H4 (cell line): ENCODE results near the gene NLRP1. TPM values are rescaled to one million over a fixed set of nuclear protein-coding genes. Genes with fewer than 3 reads are reported as not detected.
"Not testable (repeated sequence)": the region's sequence is repeated elsewhere in the genome, so short reads cannot be mapped to it uniquely, and the experiment has no call there.

ENCODE experiments used
- DNase-seq: peaks from one replicate; pipeline ENCODE4 v3.0.0-alpha.2; 2015; ENCODE audit warnings: low spot score
- total RNA-seq: library from RNA; depleted of rRNA; stranded (reverse); fragments of >200 nt; shearing (Covaris generic); gene quantifications from 2 replicates; pipeline ENCODE4 v1.2.3, GENCODE V29; 2014

NLRP1 gene
- total RNA-seq, 1 experiment from 2014 or later = 11.6 TPM

DNA sequence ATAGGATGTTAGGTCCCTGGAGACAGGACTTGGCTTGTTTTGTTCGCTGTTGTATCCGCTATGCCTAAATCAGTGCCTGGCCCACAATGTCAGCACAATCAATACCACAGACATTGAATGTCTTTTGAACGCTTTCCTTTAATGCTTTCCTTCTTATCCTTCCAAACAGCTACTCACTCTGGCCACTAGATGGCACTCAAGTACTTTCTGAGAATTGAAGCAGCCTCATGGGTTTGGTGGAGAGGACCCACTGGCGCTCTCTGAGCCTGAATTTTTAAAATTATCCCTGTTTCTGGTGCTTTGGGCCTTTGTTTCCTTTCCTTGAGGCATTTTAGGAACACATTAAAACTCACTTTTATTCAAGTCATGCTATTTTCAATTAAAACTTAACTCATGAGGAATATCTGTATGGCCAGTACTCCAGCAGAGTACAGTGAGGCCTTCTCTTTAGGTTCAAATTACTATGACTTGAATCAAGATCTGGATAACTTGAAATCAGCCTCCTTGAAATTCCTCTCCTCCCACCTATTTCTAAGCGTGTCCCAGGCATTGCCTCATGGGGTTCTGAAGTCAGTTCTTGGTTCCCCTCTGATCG is 3.2 kb upstream of the NLRP1 start:
- peak; percentile 61 for DNase-seq

DNA sequence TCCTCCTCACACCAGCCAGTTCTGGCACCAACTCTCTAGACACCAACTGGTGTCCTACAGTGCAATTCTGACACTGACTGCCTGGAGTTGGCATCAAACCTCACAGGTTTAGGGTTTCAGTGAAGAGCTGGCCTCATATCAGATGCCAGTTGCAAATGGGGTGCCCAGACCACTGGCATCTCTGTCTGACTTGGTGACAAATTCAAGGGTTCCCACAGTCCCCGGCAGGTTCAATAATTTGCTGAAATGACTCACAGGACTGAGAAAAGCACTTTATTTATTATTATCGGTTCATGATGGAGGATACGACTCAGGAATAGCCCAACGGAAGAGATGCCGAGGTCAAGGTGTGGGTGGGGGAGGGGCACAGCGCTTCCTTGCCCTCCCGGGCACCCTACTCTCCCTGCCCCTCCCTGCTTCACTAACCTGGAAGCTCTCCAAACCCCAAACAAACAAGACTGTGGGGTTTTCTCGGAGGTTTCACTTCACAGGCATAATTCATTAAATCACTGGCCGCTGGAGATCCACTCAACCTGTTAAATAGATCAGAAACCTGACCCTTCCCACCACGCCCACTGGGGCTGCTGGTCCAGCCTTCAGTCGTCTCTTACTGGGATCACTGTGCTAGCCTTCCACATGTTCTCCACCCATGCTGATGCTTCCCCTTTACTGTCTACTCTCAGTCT is 1.7 kb upstream of the NLRP1 start:
- peak; percentile 14 for DNase-seq

DNA sequence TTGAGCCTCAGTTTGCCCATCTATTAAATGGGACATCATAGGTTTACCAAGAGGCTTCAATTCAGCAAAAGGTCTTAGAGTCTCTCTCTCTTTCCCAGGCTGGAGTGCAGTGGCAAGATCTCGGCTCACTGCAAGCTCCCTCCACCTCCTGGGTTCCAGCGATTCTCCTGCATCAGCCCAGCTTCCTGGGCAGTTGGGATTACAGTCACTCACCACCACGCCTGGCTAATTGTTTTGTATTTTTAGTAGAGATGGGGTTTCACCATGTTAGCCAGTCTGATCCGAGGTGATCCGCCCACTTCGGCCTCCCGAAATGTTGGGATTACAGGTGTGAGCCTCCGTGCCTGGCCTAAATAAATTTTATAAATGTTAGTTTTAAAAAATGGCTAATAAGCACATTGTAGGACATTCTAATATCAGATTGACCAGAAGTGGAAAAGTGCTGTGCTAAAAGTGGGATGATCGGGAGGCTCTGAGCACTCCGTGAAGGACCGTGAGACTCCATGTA is 1.0 kb upstream of the NLRP1 start:
- no peak for DNase-seq

DNA sequence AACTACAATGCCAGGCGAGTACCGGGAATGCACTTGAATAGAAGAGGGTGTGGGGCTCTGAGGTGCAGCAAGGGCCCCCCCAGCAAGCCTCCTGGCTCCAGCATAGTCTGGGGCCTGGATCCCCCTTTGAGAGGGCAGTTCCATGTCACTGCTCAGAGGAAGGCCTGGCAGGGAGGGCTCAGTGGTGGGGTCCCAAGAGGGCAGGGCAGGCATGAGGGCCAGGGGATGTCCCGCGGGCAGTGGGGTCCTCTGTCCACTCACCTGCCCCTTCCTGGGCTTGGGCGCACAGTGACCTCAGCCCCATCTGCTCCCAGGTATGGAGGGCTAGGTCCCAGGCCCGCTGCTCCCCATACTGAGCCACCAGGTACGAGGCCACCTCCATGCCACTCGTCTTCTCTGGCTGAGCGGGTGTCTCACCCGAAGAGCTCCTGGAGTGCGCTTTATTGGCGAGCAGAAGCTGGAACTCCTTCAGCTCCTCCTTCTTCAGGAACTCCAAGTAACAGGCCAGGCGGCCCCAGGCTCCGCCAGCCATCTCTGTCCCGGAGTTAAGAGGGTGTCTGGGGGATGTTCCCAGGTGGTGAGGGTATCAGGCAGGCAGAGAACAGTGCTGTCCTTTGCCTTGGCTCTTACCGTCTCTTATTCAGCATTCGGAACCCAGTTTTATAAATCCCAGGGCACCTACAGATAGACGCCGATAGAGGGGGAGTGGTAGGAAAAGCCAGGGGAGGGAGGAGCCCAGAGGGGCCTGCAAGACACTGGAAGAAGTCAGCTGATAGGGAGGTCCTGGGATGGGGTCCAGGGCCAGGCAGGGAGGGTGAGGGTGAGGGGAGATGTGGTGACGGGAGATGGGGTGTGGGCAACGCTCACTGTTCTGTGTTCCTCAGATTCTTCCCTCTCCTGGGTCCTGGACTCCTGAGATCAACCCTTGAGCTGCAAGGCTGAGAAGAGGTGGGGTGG is 605 bp downstream of the NLRP1 start:
- DNase-seq = no peak

DNA sequence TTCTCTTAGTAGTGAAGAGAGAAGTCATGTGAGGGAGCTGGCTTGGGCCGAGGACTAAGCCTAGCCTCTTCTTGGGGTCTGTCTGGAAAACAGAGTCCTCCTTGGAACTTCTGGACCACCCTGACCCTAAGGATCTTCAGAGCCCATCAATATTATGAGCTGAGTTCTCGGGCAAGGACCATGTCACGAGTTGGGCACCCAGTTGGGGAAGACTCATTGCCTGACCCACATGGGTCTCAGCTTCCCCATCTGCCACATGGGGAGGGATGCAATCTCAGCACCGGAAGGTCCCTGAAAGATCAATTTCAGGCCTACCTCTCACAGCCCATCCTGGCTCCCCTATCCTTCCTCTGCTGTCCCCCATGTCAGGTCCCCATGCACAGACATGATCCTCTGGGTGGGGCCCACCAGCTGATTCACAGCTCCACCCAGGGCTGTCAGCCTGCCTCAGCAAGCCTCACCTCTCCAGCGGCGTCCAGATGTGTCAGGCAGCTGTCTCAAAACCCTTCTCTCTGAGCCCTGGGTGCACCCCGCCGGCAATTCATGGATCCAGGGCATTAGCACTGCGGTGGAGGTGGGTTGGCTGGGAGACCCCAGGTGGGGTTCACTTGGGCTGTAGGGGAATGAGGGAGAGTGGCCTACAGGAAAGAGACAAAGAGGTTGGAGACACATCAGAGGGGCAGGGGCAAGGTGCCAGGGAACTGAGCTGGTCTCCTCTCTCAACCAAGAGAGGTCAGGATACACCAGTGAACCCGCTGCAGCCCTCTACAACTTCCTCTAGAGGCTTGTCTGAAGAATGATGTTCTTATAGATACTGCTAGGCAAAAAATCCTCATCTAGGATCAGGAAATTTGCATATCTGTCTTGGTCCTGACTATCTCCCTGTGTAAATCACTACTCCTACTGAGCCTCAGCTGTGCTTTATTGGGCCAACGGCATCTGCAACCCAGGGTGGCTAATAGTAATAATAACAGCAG is 1.8 kb downstream of the NLRP1 start:
- DNase-seq = no peak

DNA sequence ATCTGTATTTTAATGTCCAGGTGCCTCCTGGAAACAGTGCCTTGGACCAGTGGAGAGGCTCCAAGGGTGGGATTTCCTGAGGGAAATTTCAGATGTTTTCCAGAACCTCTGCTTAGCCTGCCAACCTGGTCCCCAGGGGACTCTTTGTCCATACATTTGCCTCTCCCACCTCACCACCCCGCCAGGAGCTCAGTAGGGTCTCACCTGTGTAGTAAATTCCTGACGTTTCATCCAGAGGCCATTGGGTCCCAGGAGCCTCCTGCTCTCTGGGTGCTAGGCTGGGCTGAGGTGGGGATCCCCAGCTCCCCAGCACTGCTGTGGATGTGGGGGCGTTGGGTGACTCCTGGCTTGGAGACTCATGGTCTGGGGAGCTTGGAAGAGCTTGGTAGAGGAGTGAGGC is 2.7 kb downstream of the NLRP1 start:
- DNase-seq = no peak

DNA sequence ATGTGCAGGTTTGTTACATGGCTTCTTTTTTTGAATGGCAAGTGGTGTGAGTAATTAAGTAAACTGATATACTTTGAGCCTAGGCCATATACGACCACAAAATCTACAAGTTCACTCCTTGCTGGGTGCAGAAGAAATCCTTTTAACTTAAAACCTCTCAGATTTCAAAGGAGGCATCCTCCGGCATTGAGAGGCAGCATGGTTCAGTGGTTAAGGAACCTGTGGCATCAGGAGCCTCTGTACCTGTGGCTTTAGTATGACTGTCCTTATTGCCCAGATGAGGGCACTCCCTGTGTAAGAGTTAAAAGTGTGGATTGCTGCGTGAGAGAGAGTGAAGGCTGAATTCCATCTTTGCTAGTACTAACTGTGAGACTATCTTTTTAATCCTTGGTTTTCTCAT is 3.3 kb downstream of the NLRP1 start:
- no peak for DNase-seq

DNA sequence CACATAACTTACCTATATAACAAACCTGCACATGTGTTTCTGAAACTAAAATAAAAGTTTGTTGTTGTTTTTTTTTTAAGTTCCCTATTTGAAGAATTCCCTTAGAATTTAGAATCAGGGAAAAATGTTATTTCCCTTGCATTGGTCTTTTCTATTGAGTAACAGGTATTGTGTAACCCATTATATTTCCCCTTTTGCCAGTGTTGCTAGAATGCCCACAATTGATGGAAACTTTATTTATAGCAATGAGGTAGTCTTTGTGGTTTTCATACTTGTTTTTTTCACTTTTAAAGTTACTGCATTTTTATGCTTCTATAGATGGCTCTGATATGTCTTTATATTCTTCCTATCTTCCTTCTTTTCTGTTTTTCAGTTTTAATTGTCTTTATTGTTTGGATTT is 3.9 kb downstream of the NLRP1 start:
- DNase-seq = no peak

DNA sequence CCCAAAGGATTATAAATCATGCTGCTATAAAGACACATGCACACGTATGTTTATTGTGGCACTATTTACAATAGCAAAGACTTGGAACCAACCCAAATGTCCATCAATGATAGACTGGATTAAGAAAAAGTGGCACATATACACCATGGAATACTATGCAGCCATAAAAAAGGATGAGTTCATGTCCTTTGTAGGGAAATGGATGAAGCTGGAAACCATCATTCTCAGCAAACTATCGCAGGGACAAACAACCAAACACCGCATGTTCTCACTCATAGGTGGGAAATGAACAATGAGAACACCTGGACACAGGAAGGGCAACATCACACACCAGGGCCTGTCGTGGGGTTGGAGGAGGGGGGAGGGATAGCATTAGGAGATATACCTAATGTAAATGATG is 5.5 kb downstream of the NLRP1 start:
- DNase-seq = not testable (repeated sequence)

DNA sequence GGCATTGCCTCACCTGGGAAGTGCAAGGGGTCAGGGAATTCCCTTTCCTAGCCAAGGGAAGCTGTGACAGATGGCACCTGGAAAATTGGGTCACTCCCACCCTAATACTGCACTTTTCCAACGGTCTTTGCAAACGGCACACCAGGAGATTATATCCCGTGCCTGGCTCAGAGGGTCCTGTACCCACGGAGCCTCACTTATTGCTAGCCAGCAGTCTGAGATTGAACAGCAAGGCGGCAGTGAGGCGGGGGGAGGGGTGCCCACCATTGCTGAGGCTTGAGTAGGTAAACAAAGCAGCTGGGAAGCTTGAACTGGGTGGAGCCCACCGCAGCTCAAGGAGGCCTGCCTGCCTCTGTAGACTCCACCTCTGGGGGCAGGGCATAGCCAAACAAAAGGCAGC is 11.3 kb downstream of the NLRP1 start:
- not testable (repeated sequence) for DNase-seq

DNA sequence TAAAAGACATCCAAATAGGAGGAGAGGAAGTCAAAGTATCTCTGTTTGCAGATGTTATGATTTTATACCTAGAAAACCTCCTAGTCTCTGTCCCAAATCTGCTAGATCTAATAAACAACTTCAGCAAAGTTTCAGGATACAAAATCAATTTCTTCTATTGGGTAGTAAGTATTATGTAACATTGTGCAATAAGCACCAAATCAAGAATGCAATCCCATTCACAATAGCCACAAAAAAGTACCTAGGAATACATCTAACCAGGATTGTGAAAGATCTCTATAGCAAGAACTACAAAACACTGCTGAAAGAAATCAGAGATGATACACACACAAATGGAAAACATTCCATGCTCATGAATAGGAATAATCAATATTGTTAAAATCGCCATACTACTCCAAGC is 13.0 kb downstream of the NLRP1 start:
- no peak for DNase-seq

DNA sequence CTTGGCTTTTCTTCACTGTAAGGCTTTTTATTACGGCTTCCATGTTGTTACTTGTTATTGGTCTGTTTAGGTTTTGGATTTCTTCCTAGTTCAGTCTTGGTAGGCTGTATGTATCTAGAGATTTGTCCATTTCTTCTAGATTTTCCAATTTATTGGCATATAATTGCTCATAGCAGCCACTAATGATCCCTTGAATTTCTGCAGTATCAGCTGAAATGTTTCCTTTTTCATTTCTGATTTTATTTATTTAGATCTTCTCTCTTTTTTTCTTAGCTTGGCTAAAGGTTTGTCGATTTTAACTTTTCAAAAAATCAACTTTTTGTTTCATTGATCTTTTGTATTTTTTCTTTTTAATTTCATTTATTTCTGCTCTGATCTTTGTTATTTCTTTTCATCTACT is 18.5 kb downstream of the NLRP1 start:
- DNase-seq = no peak

DNA sequence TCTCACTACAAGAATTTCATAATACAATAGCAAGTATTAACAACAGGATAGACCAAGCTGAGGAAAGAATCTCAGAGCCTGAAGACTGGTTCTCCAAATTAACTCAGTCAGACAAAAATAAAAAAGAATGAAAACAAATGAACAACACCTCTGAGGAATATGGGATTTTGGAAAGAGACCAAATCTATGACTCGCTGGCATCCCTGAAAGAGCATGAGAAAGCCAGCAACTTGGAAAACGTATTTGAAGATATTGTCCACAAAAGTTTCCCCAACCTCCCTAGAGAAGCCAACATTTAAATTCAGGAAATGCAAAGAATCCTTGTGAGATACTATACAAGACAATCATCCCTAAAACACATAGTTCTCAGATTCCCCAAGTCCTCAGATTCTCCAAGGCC is 20.9 kb downstream of the NLRP1 start:
- DNase-seq = no peak

DNA sequence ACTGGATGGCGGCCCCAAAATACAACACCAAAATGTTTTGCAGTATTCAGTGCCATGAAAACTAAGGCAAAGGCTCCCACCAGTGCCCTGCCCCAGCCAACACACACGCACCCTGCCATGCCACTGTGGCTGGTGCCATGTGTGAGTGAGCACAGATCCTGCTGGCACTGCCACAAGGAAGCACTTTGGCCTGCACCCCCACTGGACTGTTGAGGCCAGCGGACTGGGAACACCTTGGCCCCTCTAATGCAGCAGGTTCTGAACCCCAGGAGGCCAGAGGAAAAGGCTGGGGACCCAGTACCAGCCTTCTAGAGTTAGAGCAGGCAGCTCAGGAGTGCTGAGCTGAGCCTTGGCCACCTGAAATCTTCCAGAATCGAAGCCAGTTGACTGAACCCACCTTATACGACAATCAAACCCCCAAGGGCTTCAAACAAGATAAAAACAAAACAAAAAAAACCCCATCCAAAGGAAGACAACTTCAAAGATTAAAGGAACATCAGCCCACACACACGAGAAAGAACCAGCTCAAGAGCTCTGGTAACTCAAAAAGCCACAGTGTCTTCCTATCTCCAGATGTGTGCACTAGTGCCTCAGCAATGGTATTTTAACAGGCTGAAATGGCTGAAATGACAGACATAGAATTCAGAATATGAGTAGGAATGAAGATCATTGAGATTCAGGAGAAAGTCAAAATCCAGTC is 21.5 kb downstream of the NLRP1 start:
- no peak for DNase-seq

DNA sequence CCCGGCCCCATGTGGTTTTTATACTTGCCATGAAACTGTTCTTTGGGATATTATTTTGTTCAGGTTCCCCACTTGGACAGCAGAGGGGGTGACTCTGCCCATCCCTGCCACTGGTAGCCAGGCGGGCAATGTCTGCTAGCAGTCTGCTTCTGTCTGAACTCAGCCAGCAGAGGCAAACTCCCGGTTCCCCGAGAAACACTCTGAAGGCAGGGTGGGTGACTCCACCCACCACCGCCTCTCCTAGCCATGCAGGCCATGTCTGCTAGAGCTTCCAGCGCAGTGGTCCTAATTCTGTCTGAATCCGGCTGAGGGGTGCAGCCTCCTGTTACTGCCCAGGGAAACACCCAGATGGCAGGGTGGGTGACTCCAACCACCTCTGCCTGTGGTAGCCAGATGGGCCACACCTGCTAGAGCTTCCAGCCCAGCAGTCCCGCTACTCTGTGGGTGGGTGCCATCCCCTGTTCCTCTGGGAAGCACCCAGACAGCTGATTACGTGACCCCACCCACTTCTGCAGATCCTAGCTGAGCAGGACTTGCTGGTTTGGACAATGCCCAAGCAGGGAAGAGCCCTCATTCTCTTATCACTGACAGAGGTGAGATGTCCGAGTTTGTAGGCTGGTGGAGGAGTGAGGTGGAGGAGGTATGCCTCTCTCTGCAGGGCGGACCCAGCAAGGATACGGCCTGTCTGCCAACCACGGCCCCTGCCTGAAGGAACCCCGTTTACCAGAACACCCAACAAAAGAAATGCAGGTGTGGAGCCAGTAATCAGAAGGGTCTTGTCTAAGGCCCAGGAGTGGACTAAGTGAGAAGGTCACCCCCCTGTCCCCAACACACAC is 22.4 kb downstream of the NLRP1 start:
- DNase-seq = no peak

DNA sequence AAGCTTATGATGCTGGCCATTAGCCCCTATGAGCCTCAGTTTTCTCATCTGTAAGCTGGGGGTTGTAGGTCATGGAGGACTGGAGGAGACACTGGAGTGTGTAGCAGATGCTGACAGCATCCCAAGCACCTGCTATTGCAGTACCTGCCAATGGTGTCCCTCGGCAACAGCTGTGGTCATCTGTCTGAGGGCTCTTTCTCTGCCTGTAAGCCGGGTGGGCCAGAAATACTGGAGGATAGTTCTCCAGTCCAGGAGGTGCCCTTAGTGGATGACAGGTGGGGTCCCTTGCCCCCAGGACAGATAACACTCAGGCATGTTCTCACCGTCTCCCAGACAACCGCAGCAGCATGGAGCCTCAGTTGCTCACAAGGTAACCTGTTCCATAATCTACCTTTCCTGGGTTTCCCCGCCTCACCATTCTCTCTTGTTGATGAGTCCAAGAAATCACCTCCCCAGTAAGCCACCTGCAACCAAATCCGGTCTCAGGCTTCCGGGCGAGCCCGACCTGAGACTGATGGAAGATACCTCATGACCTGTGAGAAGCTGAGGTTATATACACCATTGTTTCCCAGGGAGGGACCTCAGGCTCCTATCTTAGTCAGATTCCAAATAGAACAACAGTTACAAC is 23.8 kb downstream of the NLRP1 start:
- no peak for DNase-seq

DNA sequence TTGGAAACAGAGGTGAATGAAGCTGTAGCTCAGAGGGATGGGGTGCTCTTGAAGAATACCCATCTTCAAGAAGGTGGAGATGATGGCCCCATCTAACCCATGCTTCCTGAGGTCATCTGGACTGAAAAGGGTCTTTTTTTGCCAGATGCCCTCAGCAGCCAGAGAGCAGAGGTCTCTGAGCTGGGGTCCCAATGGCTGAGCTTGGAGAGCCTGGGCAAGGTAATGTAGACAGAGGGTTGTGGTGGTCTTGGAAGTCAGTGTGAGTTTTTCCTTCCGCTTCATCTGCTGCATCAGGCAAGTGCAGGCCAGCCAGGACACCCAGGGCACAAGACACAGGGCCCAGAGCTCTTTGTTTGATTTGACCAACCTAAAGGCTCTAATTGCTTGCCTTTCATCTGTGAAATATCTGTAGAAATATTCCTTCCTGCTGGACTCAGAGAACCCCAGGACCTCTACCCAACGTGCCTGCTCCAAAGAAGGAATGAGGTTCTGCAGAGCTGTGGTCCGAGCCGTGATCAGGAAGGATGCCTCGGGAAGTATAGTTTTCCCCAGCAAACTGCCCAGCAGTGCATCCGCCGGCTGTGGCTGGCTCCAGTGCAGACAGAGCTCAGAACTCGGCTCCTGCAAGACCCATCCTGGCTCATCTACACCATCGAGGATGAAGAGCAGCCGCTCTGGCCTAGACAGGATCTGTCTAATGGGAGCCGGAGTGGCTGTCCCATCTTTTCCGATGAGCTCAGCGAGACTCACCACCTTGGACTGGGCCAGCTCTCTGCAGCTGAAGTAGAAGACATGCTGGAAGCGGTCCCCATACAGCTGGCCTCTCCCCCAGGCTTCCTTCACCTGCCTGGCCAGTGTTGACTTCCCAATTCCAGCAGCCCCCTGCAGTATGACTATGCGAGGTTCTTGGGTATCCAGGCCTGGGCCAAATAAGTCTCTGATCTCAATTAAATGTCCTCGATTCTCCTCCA is 25.2 kb downstream of the NLRP1 start:
- no peak for DNase-seq

DNA sequence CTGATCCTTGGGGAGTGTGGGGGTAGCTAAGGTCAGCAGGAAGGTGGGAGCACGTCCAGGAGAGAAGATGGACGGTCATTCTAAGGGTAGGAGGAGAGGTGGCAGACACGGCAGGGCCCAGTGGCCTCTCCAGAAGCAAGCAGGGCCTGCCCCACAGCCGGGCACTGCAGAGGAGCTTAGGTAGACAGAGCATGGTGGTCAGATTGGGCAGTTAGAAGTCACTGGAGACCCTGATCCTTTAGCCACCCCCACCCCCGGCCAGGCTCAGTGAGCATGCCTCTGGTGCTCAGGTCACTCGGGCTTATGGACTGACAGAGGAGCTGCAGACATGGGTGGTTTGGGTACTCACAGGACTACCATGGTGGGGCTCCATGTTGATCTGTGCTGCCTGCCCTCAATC is 26.3 kb downstream of the NLRP1 start:
- no peak for DNase-seq
